Keratinocyte (primary cell): ENCODE data around the gene RTKN2. TPM values are rescaled to one million over a fixed set of nuclear protein-coding genes. Genes with fewer than 3 reads are reported as not detected.

Experiments used
- DNase-seq: peaks from one replicate; pipeline ENCODE4 v3.0.0-alpha.2; 2011; ENCODE audit warnings: low read depth, missing footprints, low spot score
- FAIRE-seq: peaks from 2 replicates; lab custom pipeline; 2011; peaks lifted over from hg19 to GRCh38; lab: Jason Lieb, UNC
- H2AFZ ChIP-seq: 2 replicates; pipeline ENCODE4 v1.6.0; 2012; ENCODE audit warnings: low read length, control low read depth, inconsistent platforms; ENCODE audit not compliant: control insufficient read depth
- H3K27ac ChIP-seq: 2 replicates; pipeline ENCODE4 v1.5.1; 2011; ENCODE audit warnings: low read length; ENCODE audit not compliant: control insufficient read depth, insufficient read depth
- H3K27me3 ChIP-seq: 3 replicates; pipeline ENCODE4 v1.6.0; 2011; ENCODE audit warnings: low read length; ENCODE audit not compliant: control insufficient read depth, insufficient read depth; ENCODE audit errors: extremely low read depth
- H3K36me3 ChIP-seq, 2 experiments: 2 replicates in 1 of 2; 3 replicates in 1 of 2; pipeline ENCODE4 v1.5.1; 2011; ENCODE audit warnings: low read length in 2 of 2, mild to moderate bottlenecking in 1 of 2; ENCODE audit not compliant: control insufficient read depth in 2 of 2, insufficient read depth in 2 of 2; ENCODE audit errors: extremely low read depth in 1 of 2
- H3K4me1 ChIP-seq: 3 replicates; pipeline ENCODE4 v1.5.1; 2011; ENCODE audit warnings: low read length; ENCODE audit not compliant: control insufficient read depth, insufficient read depth; ENCODE audit errors: extremely low read depth
- H3K4me2 ChIP-seq: 3 replicates; pipeline ENCODE4 v1.6.0; 2011; ENCODE audit warnings: low read depth, low read length; ENCODE audit not compliant: control insufficient read depth, insufficient read depth; ENCODE audit errors: extremely low read depth
- H3K4me3 ChIP-seq, 3 experiments: fragments of 200-600 bp in 1 of 3; sonication (generic) in 1 of 3; 2 replicates in 2 of 3; 3 replicates in 1 of 3; pipeline ENCODE4 v1.5.1; 2011 to 2016; ENCODE audit warnings: low read length in 3 of 3, mild to moderate bottlenecking in 3 of 3, control low read depth in 2 of 3, inconsistent platforms in 1 of 3, low read depth in 1 of 3, mixed read lengths in 1 of 3, mixed run types in 1 of 3, moderate library complexity in 1 of 3; ENCODE audit not compliant: control insufficient read depth in 2 of 3, insufficient read depth in 2 of 3; ENCODE audit errors: extremely low read depth in 1 of 3
- H3K79me2 ChIP-seq: 2 replicates; pipeline ENCODE4 v1.6.0; 2012; ENCODE audit warnings: low read length; ENCODE audit not compliant: control insufficient read depth, insufficient read depth
- H3K9ac ChIP-seq: 3 replicates; pipeline ENCODE4 v1.6.0; 2011; ENCODE audit warnings: low read length; ENCODE audit not compliant: control insufficient read depth, insufficient read depth; ENCODE audit errors: extremely low read depth
- H3K9me1 ChIP-seq: 3 replicates; pipeline ENCODE4 v1.6.0; 2011; ENCODE audit warnings: low read length; ENCODE audit not compliant: control insufficient read depth, insufficient read depth; ENCODE audit errors: extremely low read depth
- H3K9me3 ChIP-seq: 2 replicates; pipeline ENCODE4 v1.5.1; 2012; ENCODE audit warnings: low read depth, low read length; ENCODE audit not compliant: control insufficient read depth
- H4K20me1 ChIP-seq: 3 replicates; pipeline ENCODE4 v1.6.0; 2011; ENCODE audit warnings: low read length; ENCODE audit not compliant: control insufficient read depth, insufficient read depth; ENCODE audit errors: extremely low read depth
- EZH2 ChIP-seq: IDR thresholded peaks from one replicate; pipeline ENCODE4 v1.6.1; 2012; ENCODE audit warnings: inconsistent platforms, mild to moderate bottlenecking, low read length, moderate library complexity
- dilution Hi-C: fragments of 300-500 bp; cut with MboI; formaldehyde crosslinking; loops from one replicate; pipeline ENCODE4 v1.7.0; 2020; ENCODE audit warnings: low sequenced_read_pairs; ENCODE audit not compliant: extremely low pct_ligation_motif_present
- polyA plus RNA-seq, 5 experiments: library from polyadenylated mRNA; depleted of rRNA in 3 of 5; stranded (reverse) in 3 of 5; stranded (forward) in 1 of 5; unstranded in 1 of 5; fragments of >200 nt; gene quantifications; 1 replicate in 1 of 5; 2 replicates in 3 of 5; 3 replicates in 1 of 5; pipeline versions ENCODE4 v1.2.1 to v1.2.3, GENCODE V29; 2011 to 2012; ENCODE audit warnings: missing spikeins in 2 of 5, low read depth in 1 of 5, low replicate concordance in 1 of 5
- TF ChIP-seq, protein P1 (sequence below), 3 experiments: IDR thresholded peaks in 1 of 3; conservative IDR thresholded peaks in 1 of 3; optimal IDR thresholded peaks in 1 of 3; 2 replicates in 2 of 3; 3 replicates in 1 of 3; pipeline versions ENCODE3 to v1.5.1; 2011; ENCODE audit warnings: low read length in 3 of 3, mild to moderate bottlenecking in 3 of 3, moderate library complexity in 2 of 3, control low read depth in 1 of 3, inconsistent platforms in 1 of 3; ENCODE audit not compliant: insufficient read depth in 2 of 3; ENCODE audit errors: extremely low read depth in 1 of 3

RTKN2 gene
- polyA plus RNA-seq, 1 donor (not counting 4 experiments of a cell fraction or from before 2014, with no cell fraction given): 3.2 TPM

- dilution Hi-C loops: no loop called here
- Histone ChIP-seq H4K20me1 (no peaks in the 10 kb centered on the region), H3K9me1 (no peaks in the 10 kb centered on the region), H3K36me3 (no peaks in the 10 kb centered on the region), H3K27ac (no peak overlapping the region), H2AFZ (no peak overlapping the region), H3K9me3 (no peaks in the 10 kb centered on the region), H3K79me2 (no peaks in the 10 kb centered on the region), H3K27me3 (no peaks in the 10 kb centered on the region), H3K4me2 (no peak overlapping the region), H3K9ac (no peak overlapping the region), H3K4me3 (no peak overlapping the region), H3K4me1 (peaks cover 11% of the 10 kb centered on the region)
- TF ChIP-seq EZH2: no peak
- TF ChIP-seq, protein P1, sequence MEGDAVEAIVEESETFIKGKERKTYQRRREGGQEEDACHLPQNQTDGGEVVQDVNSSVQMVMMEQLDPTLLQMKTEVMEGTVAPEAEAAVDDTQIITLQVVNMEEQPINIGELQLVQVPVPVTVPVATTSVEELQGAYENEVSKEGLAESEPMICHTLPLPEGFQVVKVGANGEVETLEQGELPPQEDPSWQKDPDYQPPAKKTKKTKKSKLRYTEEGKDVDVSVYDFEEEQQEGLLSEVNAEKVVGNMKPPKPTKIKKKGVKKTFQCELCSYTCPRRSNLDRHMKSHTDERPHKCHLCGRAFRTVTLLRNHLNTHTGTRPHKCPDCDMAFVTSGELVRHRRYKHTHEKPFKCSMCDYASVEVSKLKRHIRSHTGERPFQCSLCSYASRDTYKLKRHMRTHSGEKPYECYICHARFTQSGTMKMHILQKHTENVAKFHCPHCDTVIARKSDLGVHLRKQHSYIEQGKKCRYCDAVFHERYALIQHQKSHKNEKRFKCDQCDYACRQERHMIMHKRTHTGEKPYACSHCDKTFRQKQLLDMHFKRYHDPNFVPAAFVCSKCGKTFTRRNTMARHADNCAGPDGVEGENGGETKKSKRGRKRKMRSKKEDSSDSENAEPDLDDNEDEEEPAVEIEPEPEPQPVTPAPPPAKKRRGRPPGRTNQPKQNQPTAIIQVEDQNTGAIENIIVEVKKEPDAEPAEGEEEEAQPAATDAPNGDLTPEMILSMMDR (optimal IDR thresholded peaks at IDR 0.05 in 1 of 3, IDR thresholded peaks at IDR 0.05 in 1 of 3, conservative IDR thresholded peaks at IDR 0.05 in 1 of 3; ENCODE audit: extremely low read depth in 1 of 3, insufficient read depth in 2 of 3, low read length in 3 of 3): peak in 1 of 3 experiments; percentile 9
- no peak for DNase-seq
- FAIRE-seq: no peak
These were observed 20.2 kb downstream of the RTKN2 start for GRCh38 chr10:62248465-62248864.

DNA sequence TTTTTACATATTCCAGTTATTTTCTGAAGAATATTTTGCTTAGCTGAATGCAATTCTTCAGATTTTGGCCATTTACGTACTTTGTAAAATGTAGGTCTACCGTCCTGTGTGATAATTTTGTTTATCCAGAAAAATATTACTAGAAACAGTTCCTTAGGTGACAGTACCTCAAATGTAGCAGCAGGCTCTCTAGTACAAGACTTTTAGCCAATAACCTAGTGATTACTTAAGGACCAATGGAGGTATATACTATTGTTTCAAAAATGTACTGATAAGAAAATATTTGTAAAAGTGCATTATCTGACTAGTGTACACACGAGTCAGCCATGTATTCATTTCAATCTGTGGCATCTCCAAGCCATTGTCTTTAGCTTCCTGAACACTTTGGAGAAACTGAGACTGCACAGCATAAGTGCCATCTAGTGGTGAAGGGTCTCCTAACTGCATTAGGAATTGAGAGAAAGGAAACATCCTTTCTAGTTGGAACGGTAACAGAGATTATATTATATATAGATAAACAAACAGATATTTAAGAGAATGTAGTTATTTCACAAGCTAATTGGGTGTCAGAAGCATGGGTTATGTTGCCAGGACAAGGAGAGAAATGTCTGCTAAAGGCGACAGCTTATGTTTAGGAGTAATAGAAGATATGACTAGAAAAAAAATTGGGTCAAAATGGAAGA, 23.7 kb downstream of the RTKN2 start:
- FAIRE-seq (peak; percentile 86), DNase-seq (no peak)
- Histone ChIP-seq H3K9me3 (no peaks in the 10 kb centered on the region), H2AFZ (peak overlapping the region; percentile 66), H3K79me2 (no peaks in the 10 kb centered on the region), H3K36me3 (no peaks in the 10 kb centered on the region), H3K4me1 (peaks cover 10% of the 10 kb centered on the region), H3K9ac (no peak overlapping the region), H3K4me3 (no peak overlapping the region), H3K27me3 (no peaks in the 10 kb centered on the region), H3K9me1 (no peaks in the 10 kb centered on the region), H3K27ac (peak overlapping the region; percentile 22), H4K20me1 (no peaks in the 10 kb centered on the region), H3K4me2 (peak overlapping the region; percentile 11)
- TF ChIP-seq, protein P1 (optimal IDR thresholded peaks at IDR 0.05 in 1 of 3, IDR thresholded peaks at IDR 0.05 in 1 of 3, conservative IDR thresholded peaks at IDR 0.05 in 1 of 3; ENCODE audit: extremely low read depth in 1 of 3, insufficient read depth in 2 of 3, low read length in 3 of 3): peak; percentile 65 to 74 (median 73)
- TF ChIP-seq EZH2: no peak
- dilution Hi-C loops: no loop called here
